Measurements from ENCODE around the gene CACNA1C.
A peak's percentile ranks its signal among the peaks of the same experiment; 100 is the strongest.

The CACNA1C gene

GRCh38 chr12:2403221-2403976 is 350.6 kb downstream of the CACNA1C start:
- no peak for DNase-seq

GRCh38 chr12:2405039-2405438 is 352.3 kb downstream of the CACNA1C start:
- DNase-seq: no peak

GRCh38 chr12:2406903-2407302 is 354.1 kb downstream of the CACNA1C start:
- no peak for DNase-seq

- no peak for DNase-seq
These were observed 355.5 kb downstream of the CACNA1C start for GRCh38 chr12:2408262-2408661.

- DNase-seq: no peak
These were observed 357.0 kb downstream of the CACNA1C start for GRCh38 chr12:2409656-2410265.

- no peak for DNase-seq
These were observed 357.7 kb downstream of the CACNA1C start for GRCh38 chr12:2410496-2410895.

GRCh38 chr12:2411011-2411410 is 358.2 kb downstream of the CACNA1C start:
- DNase-seq: no peak

GRCh38 chr12:2411616-2412304 is 359.0 kb downstream of the CACNA1C start:
- no peak for DNase-seq

- no peak for DNase-seq
These were observed 359.5 kb downstream of the CACNA1C start for GRCh38 chr12:2412305-2412643.

GRCh38 chr12:2413301-2413700 is 360.5 kb downstream of the CACNA1C start:
- DNase-seq: no peak

GRCh38 chr12:2413999-2414792 is 361.4 kb downstream of the CACNA1C start:
- no peak for DNase-seq

- DNase-seq: peak; percentile 11
These were observed 362.2 kb downstream of the CACNA1C start for GRCh38 chr12:2414810-2415567.

GRCh38 chr12:2415568-2415944 is 362.8 kb downstream of the CACNA1C start:
- DNase-seq: no peak

- no peak for DNase-seq
These were observed 363.4 kb downstream of the CACNA1C start for GRCh38 chr12:2416158-2416557.

- DNase-seq: no peak
These were observed 364.8 kb downstream of the CACNA1C start for GRCh38 chr12:2417481-2418160.

- DNase-seq: no peak
These were observed 365.8 kb downstream of the CACNA1C start for GRCh38 chr12:2418579-2418978.

- DNase-seq: no peak
These were observed 369.8 kb downstream of the CACNA1C start for GRCh38 chr12:2422591-2422990.

GRCh38 chr12:2429032-2429431 is 376.2 kb downstream of the CACNA1C start:
- peak; percentile 10 for DNase-seq

- peak; percentile 23 for DNase-seq
These were observed 379.0 kb downstream of the CACNA1C start for GRCh38 chr12:2431810-2432209.

- DNase-seq: no peak
These were observed 380.1 kb downstream of the CACNA1C start for GRCh38 chr12:2432856-2433255.

GRCh38 chr12:2435511-2435910 is 382.7 kb downstream of the CACNA1C start:
- no peak for DNase-seq
